AG10803 (cell line): Measurements from ENCODE around the gene CAPN13.

Experiments used
- DNase-seq: peaks from one replicate; pipeline ENCODE4 v3.0.0; 2010; ENCODE audit warnings: low read depth
- H3K4me3 ChIP-seq: 2 replicates; pipeline ENCODE4 v1.5.1; 2011; ENCODE audit warnings: mild to moderate bottlenecking, low read length, control low read depth
- TF ChIP-seq, protein P1 (sequence below): conservative IDR thresholded peaks from 2 replicates; pipeline ENCODE4 v1.5.1; 2011; ENCODE audit warnings: mild to moderate bottlenecking, low read length, control low read depth, inconsistent platforms

The CAPN13 gene

DNA sequence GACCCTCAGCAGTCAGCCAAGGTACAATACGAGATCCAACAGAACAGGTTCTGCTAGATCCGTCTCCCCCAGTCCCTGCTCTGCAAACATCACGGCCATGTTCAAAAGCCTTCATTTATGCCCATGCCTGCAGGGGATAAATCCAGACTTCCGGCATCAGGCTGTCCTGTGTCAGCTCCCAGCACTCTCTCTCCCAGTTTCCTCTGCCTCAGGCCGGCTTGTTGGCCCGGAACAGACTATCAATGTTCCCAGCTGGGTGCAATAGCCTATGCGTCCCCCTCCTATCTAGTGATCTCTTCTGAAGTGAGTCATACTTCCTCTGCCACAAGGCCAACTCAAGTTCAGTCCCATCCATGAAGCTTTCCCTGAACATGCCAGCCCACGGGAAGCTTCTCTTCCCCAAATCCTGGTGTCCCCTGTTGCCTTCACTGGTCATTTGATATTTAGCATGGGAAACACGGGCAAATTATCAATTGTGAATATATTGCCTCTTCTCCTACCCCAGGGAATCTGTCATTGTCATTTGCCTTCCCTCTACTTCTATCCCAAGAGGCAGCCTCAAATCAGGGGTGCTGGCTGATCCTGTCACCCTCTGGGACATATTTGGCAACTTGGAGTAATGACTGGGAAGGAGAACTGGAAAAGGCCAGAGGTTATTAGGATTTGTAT, 51.1 kb downstream of the CAPN13 start:
- no peak overlapping the region for H3K4me3 ChIP-seq
- TF ChIP-seq, protein P1, sequence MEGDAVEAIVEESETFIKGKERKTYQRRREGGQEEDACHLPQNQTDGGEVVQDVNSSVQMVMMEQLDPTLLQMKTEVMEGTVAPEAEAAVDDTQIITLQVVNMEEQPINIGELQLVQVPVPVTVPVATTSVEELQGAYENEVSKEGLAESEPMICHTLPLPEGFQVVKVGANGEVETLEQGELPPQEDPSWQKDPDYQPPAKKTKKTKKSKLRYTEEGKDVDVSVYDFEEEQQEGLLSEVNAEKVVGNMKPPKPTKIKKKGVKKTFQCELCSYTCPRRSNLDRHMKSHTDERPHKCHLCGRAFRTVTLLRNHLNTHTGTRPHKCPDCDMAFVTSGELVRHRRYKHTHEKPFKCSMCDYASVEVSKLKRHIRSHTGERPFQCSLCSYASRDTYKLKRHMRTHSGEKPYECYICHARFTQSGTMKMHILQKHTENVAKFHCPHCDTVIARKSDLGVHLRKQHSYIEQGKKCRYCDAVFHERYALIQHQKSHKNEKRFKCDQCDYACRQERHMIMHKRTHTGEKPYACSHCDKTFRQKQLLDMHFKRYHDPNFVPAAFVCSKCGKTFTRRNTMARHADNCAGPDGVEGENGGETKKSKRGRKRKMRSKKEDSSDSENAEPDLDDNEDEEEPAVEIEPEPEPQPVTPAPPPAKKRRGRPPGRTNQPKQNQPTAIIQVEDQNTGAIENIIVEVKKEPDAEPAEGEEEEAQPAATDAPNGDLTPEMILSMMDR = no peak
- DNase-seq = peak; percentile 36

DNA sequence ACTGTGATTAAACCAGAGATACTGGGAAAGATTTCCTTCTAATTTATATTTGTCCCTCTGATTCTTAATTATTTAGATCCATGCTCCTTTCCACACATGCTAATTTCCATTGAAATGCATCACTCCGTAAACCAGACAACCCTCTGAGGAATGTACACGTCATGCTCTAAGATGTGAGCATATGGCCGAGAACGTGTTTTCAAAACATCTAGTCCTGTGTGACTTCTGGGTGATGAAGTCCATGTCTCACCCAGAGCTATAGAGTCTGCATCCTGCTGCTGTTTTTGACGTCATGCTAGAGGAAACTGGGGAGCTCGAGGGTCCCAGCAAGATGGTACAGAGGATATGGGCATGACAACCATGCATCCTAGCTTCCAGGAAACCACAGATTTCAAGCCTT, 53.6 kb downstream of the CAPN13 start:
- TF ChIP-seq, protein P1 = no peak
- no peak overlapping the region for H3K4me3 ChIP-seq
- DNase-seq = no peak

DNA sequence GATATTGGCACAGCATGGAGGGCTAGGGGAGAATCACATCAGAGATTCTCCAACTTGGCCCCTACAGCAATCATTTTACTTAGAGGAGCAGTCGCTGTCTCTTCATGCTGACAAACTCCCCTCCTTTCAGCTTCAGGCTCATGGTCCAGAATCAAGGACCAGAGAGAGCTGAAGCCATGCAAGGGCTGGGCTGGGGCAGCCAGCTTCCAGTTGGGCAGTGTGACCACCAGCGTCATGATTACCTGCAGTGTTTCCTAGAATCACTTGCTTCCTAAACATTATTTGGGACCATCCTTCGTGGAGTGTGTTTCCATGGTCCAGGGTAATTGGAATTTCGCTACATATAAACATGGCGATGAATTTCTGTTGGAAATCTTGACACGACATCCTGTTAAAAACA, 54.4 kb downstream of the CAPN13 start:
- TF ChIP-seq, protein P1 = no peak
- no peak for DNase-seq
- no peak overlapping the region for H3K4me3 ChIP-seq

DNA sequence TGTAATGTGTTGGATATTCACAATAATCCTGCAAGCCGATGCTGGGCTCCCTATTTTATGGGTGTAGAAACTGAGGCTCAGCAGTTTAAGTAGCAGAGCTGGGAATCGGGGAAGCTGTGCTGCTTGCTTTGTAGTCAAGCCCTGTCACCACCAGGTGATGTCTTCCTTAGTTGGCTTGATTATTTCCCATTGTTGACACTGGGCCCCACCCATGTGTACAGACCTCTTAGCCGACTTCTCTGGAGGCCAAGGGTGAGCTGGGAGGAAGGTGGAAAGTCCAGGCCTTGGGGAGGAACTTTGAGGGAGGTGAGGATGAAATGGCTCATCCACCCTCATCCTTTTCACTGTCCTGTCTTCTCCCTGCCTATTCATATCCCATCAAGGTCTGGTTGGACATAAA, 60.0 kb downstream of the CAPN13 start:
- no peak overlapping the region for H3K4me3 ChIP-seq
- no peak for DNase-seq
- TF ChIP-seq, protein P1 = no peak

DNA sequence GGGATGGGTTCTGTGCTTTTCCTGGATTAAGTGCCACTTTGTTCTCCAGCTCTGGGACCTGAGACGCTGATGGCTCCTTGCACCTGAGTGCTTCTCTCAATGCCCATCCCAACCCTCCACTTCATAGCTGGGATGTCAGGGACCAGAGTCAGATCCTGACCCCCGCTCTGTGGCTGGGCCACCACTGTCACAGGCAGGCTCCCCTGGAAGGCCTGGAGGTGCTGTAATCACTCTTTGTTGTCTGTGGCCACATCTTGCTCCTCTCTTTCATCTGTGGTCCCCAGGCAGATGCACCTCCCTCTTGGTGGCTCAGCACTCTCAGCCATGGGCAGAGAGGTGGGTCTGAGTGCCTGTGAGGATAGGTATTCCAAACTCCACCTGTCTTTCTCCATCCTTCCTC, 62.4 kb downstream of the CAPN13 start:
- no peak for DNase-seq
- TF ChIP-seq, protein P1 = no peak

DNA sequence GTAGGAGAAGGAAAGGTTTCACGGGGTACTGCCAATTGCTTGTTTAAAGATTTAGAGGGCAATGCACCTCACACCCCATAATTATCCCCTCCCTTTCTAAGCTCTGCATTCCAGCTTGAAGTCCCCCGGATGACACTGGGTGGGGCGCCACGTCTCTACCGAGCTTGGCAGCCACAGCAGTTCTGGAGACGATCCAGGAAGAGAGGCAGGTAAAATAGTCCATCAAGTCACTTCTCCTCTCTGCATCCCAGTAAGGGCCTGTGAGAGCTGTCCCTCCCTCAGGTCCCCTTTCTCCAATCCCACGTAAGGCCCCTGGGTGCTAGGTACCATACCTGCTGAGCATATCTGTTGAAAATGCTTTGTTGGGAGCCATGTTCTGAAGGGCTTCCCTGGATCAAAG, 65.7 kb downstream of the CAPN13 start:
- TF ChIP-seq, protein P1 = no peak
- DNase-seq = no peak

More for the DNA sequence above, 62.4 kb downstream of the CAPN13 start:
- H3K4me3 ChIP-seq = no peak overlapping the region

DNA sequence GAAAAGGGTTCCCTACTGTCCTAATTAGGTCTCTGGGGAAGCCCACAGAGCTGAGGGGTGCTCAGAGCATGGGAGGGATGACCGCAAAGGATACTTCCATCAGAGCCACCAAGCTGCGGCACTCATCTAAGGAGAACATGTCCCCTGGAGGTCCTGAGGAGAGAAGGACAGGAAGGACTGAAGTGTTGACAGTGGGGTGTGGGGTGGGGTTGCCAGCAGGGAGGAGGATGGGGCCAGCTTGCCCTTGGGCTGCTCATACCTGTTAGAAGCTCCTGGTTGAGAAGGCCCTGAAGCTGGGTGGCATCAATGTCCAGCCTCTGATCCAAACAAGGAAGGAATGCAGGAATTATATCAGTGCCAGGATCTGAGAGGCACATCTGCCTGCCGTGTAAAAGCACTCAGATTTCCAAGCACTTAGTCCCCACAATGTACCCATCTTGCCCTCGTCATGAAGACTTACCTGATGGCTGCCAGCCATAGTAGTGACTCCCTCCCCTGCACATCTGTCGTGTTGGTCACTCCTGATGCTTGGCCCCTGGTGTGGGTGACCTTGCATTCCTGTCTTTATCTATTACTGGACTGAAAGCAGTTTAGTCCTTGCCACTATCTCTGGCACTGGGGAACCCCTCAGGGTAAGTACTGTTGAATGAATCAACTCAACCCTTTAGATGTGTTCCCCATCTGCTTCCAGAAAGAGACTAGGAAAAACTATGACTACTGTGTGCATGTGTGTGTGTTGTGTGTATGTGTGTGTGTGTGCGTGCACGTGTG, 68.9 kb downstream of the CAPN13 start:
- DNase-seq = no peak
- TF ChIP-seq, protein P1 = no peak
- no peak overlapping the region for H3K4me3 ChIP-seq

More for the DNA sequence above, 65.7 kb downstream of the CAPN13 start:
- H3K4me3 ChIP-seq = no peak overlapping the region
